Activated CD4-positive, alpha-beta memory T cell treated with anti-CD3 and anti-CD28 coated beads, Interleukin-2, amount 10 ng/mL, durations not matched to agents 7 days and 5 days (primary cell): ENCODE results near the gene DIRAS1. TPM values are rescaled to one million over a fixed set of nuclear protein-coding genes. Genes with fewer than 3 reads are reported as not detected.

Source experiments
- CTCF ChIA-PET: fragments of 350-600 bp; sonication (Branson Sonifier 250); formaldehyde crosslinking; loops from one replicate; lab custom pipeline; 2021; ENCODE audit warnings: antibody characterized with exemption, inconsistent platforms; lab: Charles Lee
- POLR2A ChIA-PET: fragments of 350-600 bp; sonication (Branson Sonifier 250); formaldehyde crosslinking; loops from one replicate; lab custom pipeline; 2021; ENCODE audit warnings: antibody characterized with exemption; lab: Charles Lee
- DNase-seq: peaks from one replicate; pipeline ENCODE4 v3.0.0-alpha.2; 2020
- H3K27ac Mint-ChIP-seq: one replicate; pipeline ENCODE4 v1.8.0; 2021; ENCODE audit warnings: mild to moderate bottlenecking, mixed read lengths
- H3K27me3 Mint-ChIP-seq: one replicate; pipeline ENCODE4 v1.8.0; 2021; ENCODE audit warnings: mixed read lengths
- H3K36me3 Mint-ChIP-seq: one replicate; pipeline ENCODE4 v1.8.0; 2021; ENCODE audit warnings: low read depth, mixed read lengths
- H3K4me1 Mint-ChIP-seq: one replicate; pipeline ENCODE4 v1.8.0; 2021; ENCODE audit warnings: mixed read lengths
- H3K4me3 Mint-ChIP-seq: one replicate; pipeline ENCODE4 v1.8.0; 2021; ENCODE audit warnings: mild to moderate bottlenecking, mixed read lengths
- H3K9me3 Mint-ChIP-seq: one replicate; pipeline ENCODE4 v1.8.0; 2021; ENCODE audit warnings: mixed read lengths
- total RNA-seq, 2 experiments: library from RNA; stranded (reverse); gene quantifications; one replicate each; pipeline ENCODE4 v1.2.3, GENCODE V29; 2021

Gene DIRAS1
- total RNA-seq, 2 experiments from 2014 or later, result not detected

- Mint-ChIP-seq H3K27me3 (no peaks in the 10 kb centered on the region), H3K4me1 (no peaks in the 10 kb centered on the region), H3K9me3 (peaks cover 3% of the 10 kb centered on the region), H3K4me3 (no peak overlapping the region), H3K27ac (no peak overlapping the region), H3K36me3 (no peaks in the 10 kb centered on the region)
- ChIA-PET CTCF (no interaction called here), POLR2A (no interaction called here)
- no peak for DNase-seq
Measured at GRCh38 chr19:2665103-2665502, 56.1 kb downstream of the DIRAS1 start.

Other genes with a start within 250 kb of the DIRAS1 start
- 10 to 100 TPM; 52.2 to 54.3 TPM for gene GADD45B, start 245.2 kb downstream of the DIRAS1 start, total RNA-seq
- under 1 TPM; 0.25 to 0.40 TPM for gene GNG7, start 18.7 kb downstream of the DIRAS1 start, total RNA-seq
- 10 to 100 TPM; 25.4 to 27.4 TPM for gene SLC39A3, start 18.6 kb upstream of the DIRAS1 start, total RNA-seq
- gene SGTA, start 61.9 kb upstream of the DIRAS1 start, total RNA-seq, result 10 to 100 TPM; 38.2 to 42.7 TPM
- gene THOP1, start 64.1 kb upstream of the DIRAS1 start, total RNA-seq, result 10 to 100 TPM; 80.0 to 85.4 TPM
- 1 to 10 TPM; 2.3 to 3.0 TPM for gene ZNF554, start 98.5 kb upstream of the DIRAS1 start, total RNA-seq
- gene ZNF555, start 120.1 kb upstream of the DIRAS1 start, total RNA-seq, result 1 to 10 TPM; 2.7 to 2.9 TPM
- not detected for gene ZNF556, start 146.0 kb upstream of the DIRAS1 start, total RNA-seq
- gene ZNF57, start 179.6 kb upstream of the DIRAS1 start, total RNA-seq, result 1 to 10 TPM; 3.1 to 3.7 TPM
- gene ZNF77, start 223.6 kb upstream of the DIRAS1 start, total RNA-seq, result 1 to 10 TPM; 4.0 to 4.2 TPM